Caco-2 (cell line): ENCODE results near the gene MYBPHL. TPM values are rescaled to one million over a fixed set of nuclear protein-coding genes. Genes with fewer than 3 reads are reported as not detected.

ENCODE experiments used
- BruUV-seq: library from RNA; stranded (reverse); fragments of 400-500 nt; replicated peaks from 2 replicates; lab custom pipeline; 2021; lab: Mats Ljungman, UMichigan
- CTCF ChIA-PET: fragments of 300-600 bp; sonication (Branson Sonifier 250); formaldehyde crosslinking; loops from one replicate; lab custom pipeline; 2022; ENCODE audit warnings: antibody characterized with exemption; lab: Charles Lee
- POLR2A ChIA-PET: fragments of 300-600 bp; sonication (Branson Sonifier 250); formaldehyde crosslinking; loops from one replicate; lab custom pipeline; 2022; ENCODE audit warnings: antibody characterized with exemption; lab: Charles Lee
- DNase-seq, 2 experiments: peaks; one replicate each; pipeline versions ENCODE4 v3.0.0 to v3.0.0-alpha.2; 2020 to 2022
- H3K27me3 ChIP-seq: replicated peaks from 2 replicates; pipeline ENCODE4 v1.6.0; 2011; ENCODE audit warnings: low read length; ENCODE audit not compliant: control insufficient read depth, insufficient read depth
- H3K36me3 ChIP-seq: 2 replicates; pipeline ENCODE4 v1.5.1; 2011; ENCODE audit warnings: low read length; ENCODE audit not compliant: control insufficient read depth, insufficient read depth
- H3K4me1 ChIP-seq: fragments of 250-450 bp; sonication (Bioruptor Pico); 2 replicates; pipeline ENCODE4 v1.5.1; 2020; ENCODE audit warnings: mild to moderate bottlenecking
- H3K4me3 ChIP-seq: 2 replicates; pipeline ENCODE4 v1.5.1; 2011; ENCODE audit warnings: low read depth, mild to moderate bottlenecking, control low read depth, low read length
- H3K9me3 ChIP-seq: fragments of 250-450 bp; sonication (Bioruptor Pico); 2 replicates; pipeline ENCODE4 v1.5.1; 2020; ENCODE audit warnings: mild to moderate bottlenecking, moderate library complexity
- H3K27ac Mint-ChIP-seq: one replicate; pipeline ENCODE4 v1.8.0; 2022; ENCODE audit warnings: mixed read lengths; ENCODE audit not compliant: unreplicated experiment
- H3K27me3 Mint-ChIP-seq: one replicate; pipeline ENCODE4 v1.8.0; 2022; ENCODE audit warnings: mixed read lengths; ENCODE audit not compliant: insufficient read depth, unreplicated experiment
- H3K36me3 Mint-ChIP-seq: one replicate; pipeline ENCODE4 v1.8.0; 2022; ENCODE audit warnings: mild to moderate bottlenecking, mixed read lengths; ENCODE audit not compliant: insufficient read depth, unreplicated experiment
- H3K4me1 Mint-ChIP-seq: one replicate; pipeline ENCODE4 v1.8.0; 2022; ENCODE audit warnings: low read depth, mixed read lengths; ENCODE audit not compliant: unreplicated experiment
- H3K4me3 Mint-ChIP-seq: one replicate; pipeline ENCODE4 v1.8.0; 2022; ENCODE audit warnings: mild to moderate bottlenecking, moderate library complexity, mixed read lengths; ENCODE audit not compliant: unreplicated experiment
- H3K9me3 Mint-ChIP-seq: one replicate; pipeline ENCODE4 v1.8.0; 2022; ENCODE audit warnings: mixed read lengths; ENCODE audit not compliant: unreplicated experiment
- CTCF ChIP-seq, 2 experiments: fragments of 200-600 bp in 1 of 2; IDR thresholded peaks; 1 replicate in 1 of 2; 2 replicates in 1 of 2; pipeline versions ENCODE4 v1.5.1 to v1.8.0; 2011 to 2022; ENCODE audit warnings: antibody characterized with exemption in 1 of 2, control low read depth in 1 of 2, inconsistent platforms in 1 of 2, low read depth in 1 of 2, low read length in 1 of 2, mild to moderate bottlenecking in 1 of 2, moderate library complexity in 1 of 2; ENCODE audit not compliant: insufficient read depth in 1 of 2, severe bottlenecking in 1 of 2, unreplicated experiment in 1 of 2
- intact Hi-C: fragments of 100-400 bp; cut with micrococcal nuclease; formaldehyde crosslinking; loops from one replicate; pipeline ENCODE4 v1.10.0; 2022; ENCODE audit not compliant: unreplicated experiment
- total RNA-seq: library from RNA; stranded (reverse); gene quantifications from 2 replicates; pipeline ENCODE4 v1.2.3, GENCODE V29; 2022

The MYBPHL gene
- total RNA-seq, 1 experiment from 2014 or later, result not detected

DNA sequence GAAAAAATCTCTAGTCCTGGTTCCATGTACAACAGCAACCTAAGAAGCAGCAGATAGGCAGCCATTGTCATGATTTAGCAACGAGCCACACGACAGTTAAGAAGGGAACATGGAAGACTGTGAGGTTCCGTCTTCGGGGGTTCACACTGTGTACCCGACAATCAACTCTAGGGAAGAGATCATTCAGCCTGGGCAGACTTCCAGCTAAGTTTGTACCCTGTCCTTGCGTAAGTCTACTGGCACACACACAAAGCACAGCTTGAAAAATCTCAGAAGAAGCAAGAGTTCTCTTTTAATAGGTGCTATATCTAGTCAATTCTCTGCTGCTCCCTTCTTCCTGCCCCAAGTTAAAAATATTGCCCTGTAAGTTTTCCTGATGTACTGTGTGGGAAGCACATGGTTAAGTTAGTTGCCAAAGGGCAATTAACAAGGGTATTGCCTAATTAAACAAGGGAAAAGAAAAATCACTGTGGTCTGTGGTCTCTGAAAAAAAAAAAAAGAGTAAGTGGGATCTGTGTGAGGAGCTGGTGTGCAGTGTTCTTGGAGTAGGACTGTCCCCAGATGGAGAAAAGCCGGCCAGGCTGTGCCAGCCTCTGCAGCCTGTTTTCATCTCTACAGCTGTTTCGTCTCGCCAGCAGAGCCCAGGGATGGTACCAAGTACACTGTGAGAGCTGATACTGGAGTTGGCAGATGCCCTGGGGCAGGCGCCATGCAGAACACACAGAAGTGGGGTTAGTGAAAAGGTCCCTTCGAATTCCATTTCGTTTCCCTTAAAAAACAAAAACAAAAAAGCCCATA, 6.4 kb upstream of the MYBPHL start:
- peaks cover 17% of the 10 kb centered on the region for H3K36me3 Mint-ChIP-seq
- no peaks in the 10 kb centered on the region for H3K27me3 Mint-ChIP-seq
- H3K27ac Mint-ChIP-seq, result no peak overlapping the region
- Histone ChIP-seq H3K36me3 (no peaks in the 10 kb centered on the region), H3K4me1 (no peaks in the 10 kb centered on the region), H3K4me3 (no peak overlapping the region), H3K9me3 (no peaks in the 10 kb centered on the region), H3K27me3 (no peaks in the 10 kb centered on the region)
- no TSS peak for BruUV-seq
- no peak for TF ChIP-seq CTCF (IDR thresholded peaks at IDR 0.05; ENCODE audit: insufficient read depth in 1 of 2, low read depth in 1 of 2, low read length in 1 of 2, severe bottlenecking in 1 of 2, unreplicated experiment in 1 of 2)
- CTCF ChIA-PET, result interaction anchor here (0.7 kb wide), 1 partner anchor 40 kb away, joined by 3 read pairs; no protein-coding TSS in a partner anchor
- POLR2A ChIA-PET, result interaction anchor here (1.1 kb wide), 1 partner anchor 85 kb away, joined by 3 read pairs; the partner anchor contains the start of gene SORT1
- no peak for DNase-seq
- intact Hi-C loops, result no loop called here
- no peaks in the 10 kb centered on the region for H3K9me3 Mint-ChIP-seq
- H3K4me1 Mint-ChIP-seq, result no peaks in the 10 kb centered on the region
- no peak overlapping the region for H3K4me3 Mint-ChIP-seq

- Mint-ChIP-seq H3K9me3 (no peaks in the 10 kb centered on the region), H3K4me3 (no peak overlapping the region), H3K4me1 (no peaks in the 10 kb centered on the region), H3K27me3 (no peaks in the 10 kb centered on the region), H3K27ac (no peak overlapping the region), H3K36me3 (peaks cover 17% of the 10 kb centered on the region)
- no peak for TF ChIP-seq CTCF (IDR thresholded peaks at IDR 0.05; ENCODE audit: insufficient read depth in 1 of 2, low read depth in 1 of 2, low read length in 1 of 2, severe bottlenecking in 1 of 2, unreplicated experiment in 1 of 2)
- Histone ChIP-seq H3K4me1 (no peaks in the 10 kb centered on the region), H3K27me3 (no peaks in the 10 kb centered on the region), H3K36me3 (no peaks in the 10 kb centered on the region), H3K9me3 (no peaks in the 10 kb centered on the region), H3K4me3 (no peak overlapping the region)
- intact Hi-C loops, result no loop called here
- no peak for DNase-seq
- BruUV-seq, result no TSS peak
- ChIA-PET POLR2A (no interaction called here), CTCF (interaction anchor here (0.6 kb wide), 1 partner anchor 15 kb away, joined by 3 read pairs; no protein-coding TSS in a partner anchor)
Measured at GRCh38 chr1:109312246-109312645, 5.4 kb upstream of the MYBPHL start.

GRCh38 chr1:109309347-109309746, 2.5 kb upstream of the MYBPHL start:
- intact Hi-C loops, result no loop called here

More at GRCh38 chr1:109309347-109309746, 2.5 kb upstream of the MYBPHL start:
- ChIA-PET CTCF (no interaction called here), POLR2A (no interaction called here)
- Mint-ChIP-seq H3K4me1 (no peaks in the 10 kb centered on the region), H3K27ac (no peak overlapping the region), H3K9me3 (no peaks in the 10 kb centered on the region), H3K4me3 (no peak overlapping the region), H3K27me3 (no peaks in the 10 kb centered on the region), H3K36me3 (peaks cover 17% of the 10 kb centered on the region)
- no peak for TF ChIP-seq CTCF (IDR thresholded peaks at IDR 0.05; ENCODE audit: insufficient read depth in 1 of 2, low read depth in 1 of 2, low read length in 1 of 2, severe bottlenecking in 1 of 2, unreplicated experiment in 1 of 2)
- no peaks in the 10 kb centered on the region for H3K36me3 ChIP-seq
- no peaks in the 10 kb centered on the region for H3K4me1 ChIP-seq
- H3K27me3 ChIP-seq, result no peaks in the 10 kb centered on the region
- H3K4me3 ChIP-seq, result no peak overlapping the region
- no peaks in the 10 kb centered on the region for H3K9me3 ChIP-seq
- no TSS peak for BruUV-seq
- no peak for DNase-seq
